ENCODE data around the gene MME.

The MME gene

DNA sequence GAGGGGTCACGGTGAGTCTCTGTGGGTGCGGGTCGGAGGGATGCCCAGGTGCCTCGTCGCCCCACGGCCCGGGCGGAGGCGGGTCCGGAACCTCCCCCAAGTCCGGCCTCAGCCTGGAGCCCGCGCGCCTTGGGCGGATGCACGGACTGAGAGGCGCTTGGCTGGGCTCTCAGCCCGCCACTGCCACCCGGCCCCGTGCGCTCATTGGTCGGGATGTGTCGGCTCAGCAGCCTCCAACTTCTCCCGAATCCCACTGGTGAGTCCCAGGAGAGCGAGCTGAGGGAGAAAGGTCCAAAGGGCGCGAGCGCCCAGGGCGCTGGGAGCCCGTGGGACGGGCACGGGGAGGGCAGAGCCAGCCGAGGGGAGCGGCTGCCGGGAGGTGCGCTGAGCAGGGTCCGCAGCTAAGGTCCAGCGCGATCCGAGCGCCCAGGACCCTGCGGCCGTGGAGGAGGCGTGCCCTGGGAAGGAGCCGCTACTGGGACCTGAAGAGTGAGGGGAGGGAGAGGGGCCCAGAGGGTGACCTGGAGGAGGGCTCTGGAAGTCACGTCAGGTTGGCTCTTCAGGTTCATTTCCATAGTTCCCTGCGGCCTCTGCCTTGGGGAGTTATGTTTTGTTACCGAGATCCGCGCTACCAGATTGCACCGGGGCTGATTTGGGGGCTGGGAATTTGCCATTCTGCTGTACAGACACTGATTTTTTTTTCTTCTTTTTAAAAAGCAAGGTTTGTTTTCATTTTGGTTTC is at the start of gene MME:
MME (plus strand) TSS at position 574 of the 742 bp plus-strand sequence. CDS start 3,849 bp downstream, outside the sequence.
- no peak within 1 kb of the TSS for H3K27ac ChIP-seq (ENCODE audit: low read depth, low read length)

DNA sequence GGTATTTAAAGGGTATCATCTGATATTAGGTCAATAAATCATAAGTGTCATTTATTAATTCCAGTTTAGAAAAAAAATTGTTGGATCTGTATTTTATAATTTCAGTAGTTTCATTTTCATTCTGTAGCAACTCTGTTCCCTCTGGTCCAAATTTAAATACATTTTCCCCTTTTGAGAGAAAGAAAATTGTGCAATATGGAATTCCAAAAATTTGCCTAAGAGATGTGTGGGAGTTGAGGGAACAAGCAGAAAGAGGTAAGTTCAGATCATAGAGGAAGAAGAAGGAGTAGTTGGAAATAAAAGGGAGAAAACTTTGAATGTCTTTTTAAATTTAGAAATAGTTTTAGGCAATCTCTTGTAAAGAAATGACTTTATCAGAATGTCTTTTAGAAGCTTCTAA is 48.9 kb upstream of the MME start:
- H3K4me3 ChIP-seq (ENCODE audit: low read depth in 1 of 2, low read length in 2 of 2): no peak overlapping the region
- no peaks in the 10 kb centered on the region for H3K4me1 ChIP-seq (ENCODE audit: insufficient read depth, low read length)
- no peak overlapping the region for H3K27ac ChIP-seq (ENCODE audit: low read depth, low read length)
- no peaks in the 10 kb centered on the region for H3K27me3 ChIP-seq (ENCODE audit: control insufficient read depth in 1 of 2, insufficient read depth in 2 of 2, low read length in 2 of 2)
- H3K9me3 ChIP-seq (ENCODE audit: low read length): no peaks in the 10 kb centered on the region
- H3K36me3 ChIP-seq (ENCODE audit: insufficient read depth, low read length): no peaks in the 10 kb centered on the region
- no peak overlapping the region for H3K9ac ChIP-seq (ENCODE audit: low read length)

More for the DNA sequence above, at the start of gene MME:
- Histone ChIP-seq H3K36me3 (ENCODE audit: insufficient read depth, low read length) (no peaks in the 10 kb centered on the region), H3K9ac (ENCODE audit: low read length) (no peak within 1 kb of the TSS), H3K4me1 (ENCODE audit: insufficient read depth, low read length) (peaks cover 4% of the 10 kb centered on the region), H3K4me3 (ENCODE audit: low read depth in 1 of 2, low read length in 2 of 2) (peak within 1 kb of the TSS; percentile 47), H3K27me3 (ENCODE audit: control insufficient read depth in 1 of 2, insufficient read depth in 2 of 2, low read length in 2 of 2) (peaks cover 6 to 28% of the 10 kb centered on the region in 2 donors), H3K9me3 (ENCODE audit: low read length) (no peaks in the 10 kb centered on the region)

DNA sequence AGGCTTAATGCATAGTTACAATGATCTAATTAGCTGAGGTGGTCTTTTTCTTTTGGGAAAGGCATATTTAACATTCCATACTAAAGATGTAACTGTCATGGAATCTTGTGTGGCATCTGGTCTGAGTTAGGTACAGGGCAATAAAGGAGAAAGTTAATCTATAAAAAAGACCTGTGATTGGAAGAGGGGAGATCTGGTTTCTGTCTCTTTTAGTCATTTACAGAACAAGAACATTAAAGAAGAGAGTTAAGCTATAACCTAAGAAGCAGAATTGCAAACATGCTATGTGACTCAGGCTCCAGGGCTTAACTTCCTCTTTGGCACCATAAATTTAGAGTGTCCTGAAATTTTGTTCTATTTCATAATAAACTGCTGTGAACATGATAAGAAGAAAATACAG is 47.2 kb upstream of the MME start:
- H3K27ac ChIP-seq (ENCODE audit: low read depth, low read length): no peak overlapping the region
- no peak overlapping the region for H3K9ac ChIP-seq (ENCODE audit: low read length)
- no peaks in the 10 kb centered on the region for H3K4me1 ChIP-seq (ENCODE audit: insufficient read depth, low read length)
- H3K36me3 ChIP-seq (ENCODE audit: insufficient read depth, low read length): no peaks in the 10 kb centered on the region
- no peaks in the 10 kb centered on the region for H3K27me3 ChIP-seq (ENCODE audit: control insufficient read depth in 1 of 2, insufficient read depth in 2 of 2, low read length in 2 of 2)
- H3K4me3 ChIP-seq (ENCODE audit: low read depth in 1 of 2, low read length in 2 of 2): no peak overlapping the region
- H3K9me3 ChIP-seq (ENCODE audit: low read length): no peaks in the 10 kb centered on the region

DNA sequence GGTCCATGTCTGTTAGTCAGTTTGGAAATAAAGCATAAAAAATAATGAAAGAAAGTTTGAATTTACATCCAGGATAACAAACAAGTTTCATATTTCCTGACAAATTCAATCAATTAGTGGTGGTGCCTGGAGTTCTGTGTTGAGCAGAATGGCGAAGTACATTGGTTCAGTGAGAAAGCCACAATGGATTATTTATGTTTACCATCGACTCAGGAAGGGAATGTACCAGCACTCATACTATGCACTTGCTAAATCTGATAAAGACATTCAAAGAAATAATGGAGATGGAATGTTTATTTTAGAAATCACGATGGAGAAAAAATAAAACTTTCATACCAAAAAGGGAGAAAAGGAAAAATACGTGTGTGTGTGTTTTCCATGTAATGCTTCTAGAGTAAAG is 45.3 kb upstream of the MME start:
- no peaks in the 10 kb centered on the region for H3K4me1 ChIP-seq (ENCODE audit: insufficient read depth, low read length)
- H3K27ac ChIP-seq (ENCODE audit: low read depth, low read length): no peak overlapping the region

DNA sequence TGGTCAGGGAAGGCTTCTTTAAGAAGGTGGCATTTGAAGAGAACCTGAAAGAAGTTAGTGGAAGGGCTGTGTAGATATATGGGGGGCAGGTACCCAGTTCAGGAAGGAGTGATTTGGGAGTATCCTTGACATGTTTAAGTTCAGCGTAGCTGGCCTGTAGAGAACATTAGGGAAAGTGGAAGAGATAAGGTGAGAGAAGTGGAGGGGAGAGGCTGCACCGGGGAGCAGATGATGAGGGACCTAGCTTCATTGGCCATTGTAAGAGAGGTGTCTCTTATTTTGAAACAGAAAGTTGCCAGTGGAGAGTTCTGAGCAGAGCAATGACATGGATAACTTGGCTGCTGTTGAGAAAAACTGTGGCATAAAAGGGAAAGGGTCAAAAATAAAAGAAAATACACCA is 44.6 kb upstream of the MME start:
- Histone ChIP-seq H3K27me3 (ENCODE audit: control insufficient read depth in 1 of 2, insufficient read depth in 2 of 2, low read length in 2 of 2) (no peaks in the 10 kb centered on the region), H3K27ac (ENCODE audit: low read depth, low read length) (no peak overlapping the region)

More for the DNA sequence above, 45.3 kb upstream of the MME start:
- Histone ChIP-seq H3K9me3 (ENCODE audit: low read length) (no peaks in the 10 kb centered on the region), H3K9ac (ENCODE audit: low read length) (no peak overlapping the region), H3K27me3 (ENCODE audit: control insufficient read depth in 1 of 2, insufficient read depth in 2 of 2, low read length in 2 of 2) (no peaks in the 10 kb centered on the region), H3K4me3 (ENCODE audit: low read depth in 1 of 2, low read length in 2 of 2) (no peak overlapping the region), H3K36me3 (ENCODE audit: insufficient read depth, low read length) (no peaks in the 10 kb centered on the region)

DNA sequence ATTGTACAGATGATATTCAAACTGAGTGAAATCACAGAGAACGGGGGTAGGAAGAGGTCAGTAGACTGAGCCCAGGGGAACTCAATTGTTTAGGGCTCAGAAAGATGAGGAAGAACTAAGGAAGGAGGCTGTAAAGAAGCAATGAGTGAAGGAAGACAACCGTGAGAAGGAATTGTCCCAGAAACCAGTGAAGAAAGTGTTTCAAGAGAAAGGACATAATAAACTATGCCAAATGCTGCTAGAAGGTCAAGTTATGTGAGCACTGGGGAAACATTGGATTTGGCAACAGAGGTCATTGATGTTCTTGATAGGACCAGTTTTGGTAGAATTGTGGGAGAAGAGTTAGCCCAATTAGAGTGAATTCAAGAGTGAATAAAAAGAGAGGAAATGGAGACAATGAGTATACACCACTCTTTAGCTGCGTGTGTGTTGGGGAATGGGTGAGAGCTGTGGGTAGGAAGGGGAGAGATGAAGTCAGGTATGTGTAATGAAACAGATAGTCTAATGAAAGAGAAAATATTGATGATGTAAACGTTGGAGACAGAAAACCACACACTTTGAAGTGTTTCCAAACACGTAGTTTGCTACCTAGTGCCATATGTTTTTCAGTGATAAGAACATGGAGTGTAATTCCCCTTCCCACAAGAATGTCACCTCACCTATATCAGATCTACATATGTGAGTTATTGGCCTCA is 42.5 kb upstream of the MME start:
- H3K9me3 ChIP-seq (ENCODE audit: low read length): no peaks in the 10 kb centered on the region
- H3K9ac ChIP-seq (ENCODE audit: low read length): no peak overlapping the region
- H3K36me3 ChIP-seq (ENCODE audit: insufficient read depth, low read length): no peaks in the 10 kb centered on the region
- H3K27ac ChIP-seq (ENCODE audit: low read depth, low read length): no peak overlapping the region
- no peaks in the 10 kb centered on the region for H3K4me1 ChIP-seq (ENCODE audit: insufficient read depth, low read length)
- no peak overlapping the region for H3K4me3 ChIP-seq (ENCODE audit: low read depth in 1 of 2, low read length in 2 of 2)
- no peaks in the 10 kb centered on the region for H3K27me3 ChIP-seq (ENCODE audit: control insufficient read depth in 1 of 2, insufficient read depth in 2 of 2, low read length in 2 of 2)

More for the DNA sequence above, 44.6 kb upstream of the MME start:
- no peaks in the 10 kb centered on the region for H3K36me3 ChIP-seq (ENCODE audit: insufficient read depth, low read length)
- no peaks in the 10 kb centered on the region for H3K9me3 ChIP-seq (ENCODE audit: low read length)
- no peak overlapping the region for H3K9ac ChIP-seq (ENCODE audit: low read length)
- no peaks in the 10 kb centered on the region for H3K4me1 ChIP-seq (ENCODE audit: insufficient read depth, low read length)
- H3K4me3 ChIP-seq (ENCODE audit: low read depth in 1 of 2, low read length in 2 of 2): no peak overlapping the region

DNA sequence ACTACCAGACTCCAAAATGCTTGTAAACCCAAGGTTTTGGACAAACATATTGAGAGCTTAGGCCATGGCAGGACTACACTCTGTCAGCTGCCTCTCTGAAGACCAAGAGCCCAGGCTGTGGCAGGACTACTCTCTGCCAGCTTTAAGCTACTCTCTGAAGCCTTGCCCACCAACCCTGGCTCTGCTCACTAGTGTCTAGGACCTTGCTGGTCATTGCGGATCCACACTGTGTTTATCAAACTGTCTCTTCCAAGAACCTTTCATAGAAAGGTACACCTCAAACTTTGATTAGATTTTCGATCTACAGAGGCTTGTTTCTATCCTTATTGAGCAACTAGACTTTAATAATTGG is 41.9 kb upstream of the MME start:
- no peaks in the 10 kb centered on the region for H3K27me3 ChIP-seq (ENCODE audit: control insufficient read depth in 1 of 2, insufficient read depth in 2 of 2, low read length in 2 of 2)
- H3K36me3 ChIP-seq (ENCODE audit: insufficient read depth, low read length): no peaks in the 10 kb centered on the region
- no peaks in the 10 kb centered on the region for H3K4me1 ChIP-seq (ENCODE audit: insufficient read depth, low read length)
- no peaks in the 10 kb centered on the region for H3K9me3 ChIP-seq (ENCODE audit: low read length)
- no peak overlapping the region for H3K27ac ChIP-seq (ENCODE audit: low read depth, low read length)
- H3K4me3 ChIP-seq (ENCODE audit: low read depth in 1 of 2, low read length in 2 of 2): no peak overlapping the region
- H3K9ac ChIP-seq (ENCODE audit: low read length): no peak overlapping the region

DNA sequence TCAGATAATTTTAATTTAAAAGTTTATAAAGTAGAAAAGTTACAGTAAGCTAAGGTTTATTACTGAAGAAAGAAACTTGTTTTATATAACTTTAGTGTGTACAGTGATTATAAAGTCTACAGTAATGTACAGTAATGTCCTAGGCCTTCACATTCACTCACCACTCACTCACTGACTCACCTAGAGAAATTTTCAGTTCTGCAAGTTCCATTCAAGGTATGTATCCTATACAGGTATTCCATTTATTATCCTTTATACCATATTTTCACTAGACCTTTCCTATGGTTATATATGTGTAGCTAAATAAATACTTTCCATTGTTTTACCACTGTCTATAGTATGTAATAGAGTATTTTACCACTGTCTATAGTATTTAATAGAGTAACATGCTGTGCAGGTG is 33.2 kb upstream of the MME start:
- H3K36me3 ChIP-seq (ENCODE audit: insufficient read depth, low read length): no peaks in the 10 kb centered on the region
- no peak overlapping the region for H3K27ac ChIP-seq (ENCODE audit: low read depth, low read length)
- no peak overlapping the region for H3K9ac ChIP-seq (ENCODE audit: low read length)
- no peaks in the 10 kb centered on the region for H3K27me3 ChIP-seq (ENCODE audit: control insufficient read depth in 1 of 2, insufficient read depth in 2 of 2, low read length in 2 of 2)
- H3K4me1 ChIP-seq (ENCODE audit: insufficient read depth, low read length): no peaks in the 10 kb centered on the region
- H3K9me3 ChIP-seq (ENCODE audit: low read length): no peaks in the 10 kb centered on the region
- no peak overlapping the region for H3K4me3 ChIP-seq (ENCODE audit: low read depth in 1 of 2, low read length in 2 of 2)

DNA sequence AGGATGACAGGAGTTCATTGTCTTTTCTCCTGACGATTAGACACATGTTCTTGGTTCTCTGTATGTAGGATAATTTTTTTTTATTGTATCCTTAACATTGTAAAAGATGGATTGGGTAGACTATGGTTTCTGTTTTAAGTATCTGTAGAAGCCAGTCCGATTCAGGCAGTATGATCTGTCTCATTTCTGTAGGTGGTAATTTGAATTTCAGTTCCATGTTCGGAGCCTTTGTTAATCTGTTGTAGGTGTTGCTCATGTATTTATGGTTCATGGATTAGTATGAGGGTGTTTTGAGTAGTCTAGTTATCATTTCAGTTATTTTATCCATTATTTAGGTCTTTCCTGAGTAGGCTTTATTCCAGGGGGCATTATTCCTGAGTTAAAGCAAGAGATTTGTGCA is 32.4 kb upstream of the MME start:
- Histone ChIP-seq H3K9ac (ENCODE audit: low read length) (no peak overlapping the region), H3K36me3 (ENCODE audit: insufficient read depth, low read length) (no peaks in the 10 kb centered on the region), H3K9me3 (ENCODE audit: low read length) (no peaks in the 10 kb centered on the region), H3K4me3 (ENCODE audit: low read depth in 1 of 2, low read length in 2 of 2) (no peak overlapping the region), H3K27ac (ENCODE audit: low read depth, low read length) (no peak overlapping the region), H3K4me1 (ENCODE audit: insufficient read depth, low read length) (no peaks in the 10 kb centered on the region), H3K27me3 (ENCODE audit: control insufficient read depth in 1 of 2, insufficient read depth in 2 of 2, low read length in 2 of 2) (no peaks in the 10 kb centered on the region)

DNA sequence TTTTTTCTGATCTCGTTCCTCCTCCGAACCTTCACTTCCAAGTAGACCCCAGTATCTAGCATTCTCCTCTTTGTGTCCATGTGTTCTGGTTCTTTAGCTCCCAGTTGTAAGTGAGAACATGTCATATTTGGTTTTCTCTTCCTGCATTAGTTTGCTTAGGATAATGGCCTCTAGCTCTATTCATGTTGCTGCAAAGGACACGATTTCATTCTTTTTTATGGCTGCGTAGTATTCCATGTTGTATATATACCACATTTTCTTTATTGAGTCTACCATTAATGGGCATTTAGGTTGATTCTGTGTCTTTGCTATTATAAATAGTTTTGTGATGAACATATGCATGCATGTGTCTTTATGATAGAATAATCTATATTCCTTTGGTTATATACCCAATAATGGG is 30.2 kb upstream of the MME start:
- no peaks in the 10 kb centered on the region for H3K27me3 ChIP-seq (ENCODE audit: control insufficient read depth in 1 of 2, insufficient read depth in 2 of 2, low read length in 2 of 2)
- H3K4me3 ChIP-seq (ENCODE audit: low read depth in 1 of 2, low read length in 2 of 2): no peak overlapping the region
- H3K27ac ChIP-seq (ENCODE audit: low read depth, low read length): no peak overlapping the region
- no peaks in the 10 kb centered on the region for H3K36me3 ChIP-seq (ENCODE audit: insufficient read depth, low read length)
- H3K9me3 ChIP-seq (ENCODE audit: low read length): no peaks in the 10 kb centered on the region
- H3K9ac ChIP-seq (ENCODE audit: low read length): no peak overlapping the region
- no peaks in the 10 kb centered on the region for H3K4me1 ChIP-seq (ENCODE audit: insufficient read depth, low read length)

DNA sequence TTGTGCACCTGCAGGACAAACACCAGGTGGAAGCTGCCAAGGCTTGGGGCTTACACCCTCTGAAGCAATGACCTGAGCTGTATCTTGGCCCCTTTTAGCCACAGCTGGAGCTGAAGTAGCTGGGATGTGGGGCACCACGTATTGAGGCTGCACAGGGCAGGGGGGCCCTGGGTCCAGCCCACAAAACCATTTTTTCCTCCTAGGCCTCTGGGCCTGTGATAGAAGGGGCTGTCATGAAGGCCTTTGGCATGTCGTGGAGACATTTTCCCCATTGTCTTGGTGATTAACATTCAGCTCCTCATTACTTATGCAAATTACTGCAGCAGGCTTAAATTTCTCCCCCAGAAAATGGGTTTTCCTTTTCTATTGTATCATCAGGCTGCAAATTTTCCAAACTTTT is 27.6 kb upstream of the MME start:
- Histone ChIP-seq H3K9me3 (ENCODE audit: low read length) (no peaks in the 10 kb centered on the region), H3K36me3 (ENCODE audit: insufficient read depth, low read length) (no peaks in the 10 kb centered on the region), H3K9ac (ENCODE audit: low read length) (no peak overlapping the region), H3K27ac (ENCODE audit: low read depth, low read length) (no peak overlapping the region), H3K4me3 (ENCODE audit: low read depth in 1 of 2, low read length in 2 of 2) (no peak overlapping the region), H3K27me3 (ENCODE audit: control insufficient read depth in 1 of 2, insufficient read depth in 2 of 2, low read length in 2 of 2) (no peaks in the 10 kb centered on the region), H3K4me1 (ENCODE audit: insufficient read depth, low read length) (no peaks in the 10 kb centered on the region)

DNA sequence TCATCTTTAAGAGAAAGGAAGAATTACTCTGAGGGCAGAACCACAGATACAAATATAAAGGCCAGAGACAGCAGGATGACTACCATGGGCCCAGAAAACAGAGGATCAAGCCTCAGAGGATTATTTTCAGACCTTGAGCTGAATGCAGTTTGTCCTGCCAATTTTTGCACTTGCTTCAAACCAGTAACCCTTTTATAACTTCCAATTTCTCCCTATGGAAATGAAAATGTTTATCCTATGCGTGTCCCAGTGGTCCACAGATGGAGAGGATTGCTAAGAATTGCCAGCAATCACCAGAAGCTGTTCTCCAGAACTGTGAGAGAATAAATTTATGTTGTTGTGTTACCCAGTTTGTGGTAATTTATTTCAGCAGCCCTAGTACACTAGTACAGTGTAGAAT is 26.4 kb upstream of the MME start:
- H3K27me3 ChIP-seq (ENCODE audit: control insufficient read depth in 1 of 2, insufficient read depth in 2 of 2, low read length in 2 of 2): no peaks in the 10 kb centered on the region
- H3K36me3 ChIP-seq (ENCODE audit: insufficient read depth, low read length): no peaks in the 10 kb centered on the region
- no peak overlapping the region for H3K4me3 ChIP-seq (ENCODE audit: low read depth in 1 of 2, low read length in 2 of 2)
- no peaks in the 10 kb centered on the region for H3K9me3 ChIP-seq (ENCODE audit: low read length)
- H3K4me1 ChIP-seq (ENCODE audit: insufficient read depth, low read length): no peaks in the 10 kb centered on the region
- no peak overlapping the region for H3K27ac ChIP-seq (ENCODE audit: low read depth, low read length)
- no peak overlapping the region for H3K9ac ChIP-seq (ENCODE audit: low read length)

Data from muscle layer of colon (tissue), 2 donors.